NCI-H2107 (cell line): Measurements from ENCODE around the gene TMEM258.

ENCODE experiments used
- DNase-seq: peaks from one replicate; lab custom pipeline; 2025; lab: John Stamatoyannopoulos, UW

The TMEM258 gene

DNA sequence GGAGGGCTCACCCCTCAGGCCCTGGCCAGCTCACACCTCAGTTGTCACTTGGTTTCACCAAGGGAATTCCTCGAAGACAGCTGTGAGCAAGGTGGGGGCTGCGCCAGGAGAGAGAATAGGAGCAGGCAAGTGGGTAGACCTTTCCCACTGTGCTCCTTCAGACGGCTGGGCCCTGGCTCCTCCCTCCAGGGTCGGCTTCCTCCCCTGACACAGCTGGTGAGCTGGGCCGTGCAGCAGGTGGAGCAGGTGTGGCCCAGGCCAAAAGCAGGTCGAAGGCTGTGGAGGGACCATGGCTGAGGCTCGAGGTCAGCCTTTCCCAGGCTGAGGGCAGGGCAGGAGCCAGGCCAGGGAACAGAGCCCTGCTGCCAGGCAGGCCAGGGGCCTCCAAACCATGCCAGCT, 52.4 kb downstream of the TMEM258 start:
- DNase-seq: no peak

- DNase-seq: no peak
Measured at GRCh38 chr11:61739413-61739812, 53.0 kb downstream of the TMEM258 start.
